ENCODE data around the gene VTI1A.

- TF ChIP-seq CTCF (IDR thresholded peaks at IDR 0.05) (no peak), POLR2A (IDR thresholded peaks at IDR 0.05) (no peak)
Measured at GRCh38 chr10:112517451-112517862, 70.4 kb downstream of the VTI1A start.

All from thyroid gland (tissue), 4 donors.